ENCODE data around the gene FAM72D.
"Not testable (repeated sequence)": the region's sequence is repeated elsewhere in the genome, so short reads cannot be mapped to it uniquely, and the experiment has no call there.

Gene FAM72D

GRCh38 chr1:145095284-145096057, at the start of gene FAM72D, which contains the start of gene SRGAP2B:
FAM72D (plus strand) TSS chr1:145095974; CDS start chr1:145096848, 874 bp downstream.
SRGAP2B (minus strand) TSS chr1:145095328; CDS start chr1:145092901, 2,427 bp downstream.
- not testable (repeated sequence) for DNase-seq

- DNase-seq: not testable (repeated sequence)
Measured at GRCh38 chr1:145047553-145047952, 48.2 kb upstream of the FAM72D start.

- not testable (repeated sequence) for DNase-seq
Measured at GRCh38 chr1:145048181-145048856, 47.5 kb upstream of the FAM72D start.

GRCh38 chr1:145052019-145052776, 43.6 kb upstream of the FAM72D start:
- not testable (repeated sequence) for DNase-seq

GRCh38 chr1:145053428-145053827, 42.3 kb upstream of the FAM72D start:
- DNase-seq: not testable (repeated sequence)

- not testable (repeated sequence) for DNase-seq
Measured at GRCh38 chr1:145055217-145055760, 40.5 kb upstream of the FAM72D start.

DNA sequence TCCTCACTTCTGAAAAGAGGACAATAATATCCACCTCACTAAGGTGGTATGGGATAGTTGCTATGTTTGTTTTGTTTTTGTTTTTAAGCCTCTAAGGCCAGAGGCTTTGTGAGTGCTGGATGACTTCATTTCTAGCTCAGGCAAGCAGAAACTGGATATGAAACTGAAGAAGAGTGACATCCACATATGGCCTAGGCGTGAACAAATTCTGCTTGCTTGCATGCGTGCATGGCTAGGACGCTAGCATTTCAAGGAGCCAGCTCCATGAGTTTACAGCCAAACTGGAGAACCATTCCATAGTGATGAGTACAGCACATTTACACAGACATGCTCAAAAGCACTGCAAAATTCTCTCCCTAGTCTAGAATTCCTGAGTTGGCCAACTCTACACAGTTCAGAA, 37.6 kb upstream of the FAM72D start:
- not testable (repeated sequence) for DNase-seq

- not testable (repeated sequence) for DNase-seq
Measured at GRCh38 chr1:145063285-145063684, 32.5 kb upstream of the FAM72D start.

GRCh38 chr1:145063941-145064648, 31.7 kb upstream of the FAM72D start:
- not testable (repeated sequence) for DNase-seq

GRCh38 chr1:145065194-145065826, 30.5 kb upstream of the FAM72D start:
- DNase-seq: not testable (repeated sequence)

GRCh38 chr1:145066486-145066885, 29.3 kb upstream of the FAM72D start:
- not testable (repeated sequence) for DNase-seq

DNA sequence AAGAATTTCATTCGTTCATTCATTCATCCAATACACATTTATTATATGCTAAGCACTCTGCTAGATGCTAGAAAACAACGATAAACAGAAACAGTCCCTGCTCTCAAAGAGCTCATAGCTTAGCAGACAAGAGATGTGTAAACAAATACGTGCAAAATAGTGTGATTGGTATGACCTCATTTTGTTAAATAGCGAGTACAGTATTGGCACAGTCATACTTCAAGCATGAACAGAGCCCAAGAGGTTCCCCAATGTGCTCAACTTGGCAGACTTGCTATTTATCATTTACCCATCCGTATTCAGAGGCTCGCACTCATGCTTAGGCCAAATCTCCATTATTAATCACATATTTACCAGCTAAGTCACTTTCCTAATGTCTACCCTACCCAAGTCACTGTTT, 24.2 kb upstream of the FAM72D start:
- DNase-seq: not testable (repeated sequence)

GRCh38 chr1:145074021-145074559, 21.7 kb upstream of the FAM72D start:
- DNase-seq: not testable (repeated sequence)

DNA sequence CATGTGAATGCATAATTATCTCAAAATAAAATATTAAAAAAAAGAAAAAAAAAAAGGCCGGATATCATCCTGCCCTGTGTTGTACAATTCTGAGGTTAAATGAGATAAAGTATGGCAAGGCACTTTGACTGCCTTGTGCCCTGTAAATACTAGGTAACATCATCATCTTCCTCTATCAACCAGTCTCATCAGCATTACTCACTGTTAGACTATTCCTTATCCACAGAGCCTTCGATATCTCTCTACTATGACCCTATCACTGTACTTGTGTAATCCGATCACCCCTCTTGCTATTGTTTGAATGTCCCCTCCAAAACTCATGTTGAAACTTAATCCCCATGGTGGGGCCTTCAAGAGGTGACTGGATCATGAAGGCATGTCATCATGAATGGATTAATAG, 18.9 kb upstream of the FAM72D start:
- not testable (repeated sequence) for DNase-seq

- not testable (repeated sequence) for DNase-seq
Measured at GRCh38 chr1:145077872-145078786, 17.6 kb upstream of the FAM72D start.

GRCh38 chr1:145078787-145079370, 16.9 kb upstream of the FAM72D start:
- DNase-seq: not testable (repeated sequence)

DNA sequence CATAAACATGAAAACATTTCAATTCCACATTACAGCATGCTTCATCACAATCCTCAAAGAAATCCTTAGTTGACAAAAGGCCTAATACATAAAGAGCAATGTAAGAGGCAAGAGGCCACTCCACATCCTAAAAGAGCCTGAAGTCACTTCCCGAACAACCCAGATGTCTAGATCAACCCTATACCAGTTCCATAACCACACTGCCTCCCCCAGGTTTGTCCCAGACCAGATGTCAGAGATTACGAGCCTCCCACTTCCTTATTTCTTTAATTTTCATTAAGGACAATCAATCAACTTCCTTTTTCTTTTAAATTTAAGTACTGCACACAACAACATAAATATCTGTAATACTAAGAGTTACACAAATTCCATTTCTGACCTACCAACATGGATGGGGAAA, 16.0 kb upstream of the FAM72D start:
- not testable (repeated sequence) for DNase-seq

DNA sequence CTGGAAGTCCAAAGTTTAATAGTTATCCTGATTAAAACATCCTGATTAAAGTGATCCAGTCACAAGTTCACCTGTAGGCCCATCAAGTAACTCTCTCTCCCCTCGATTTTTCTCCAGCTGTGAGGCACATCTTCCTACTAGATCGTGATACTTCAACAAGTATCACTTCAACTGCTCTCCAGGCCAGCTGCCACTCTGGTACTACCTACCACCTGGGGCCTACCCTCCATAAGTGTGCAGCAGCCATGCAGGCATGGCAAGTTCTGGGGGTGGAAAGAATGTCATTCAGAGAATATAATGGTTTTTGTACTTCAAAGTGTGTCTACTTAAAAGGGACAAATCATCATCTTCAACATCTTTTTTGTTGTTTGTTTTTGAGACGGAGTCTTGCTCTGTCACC, 15.6 kb upstream of the FAM72D start:
- DNase-seq: not testable (repeated sequence)

- DNase-seq: not testable (repeated sequence)
Measured at GRCh38 chr1:145082483-145083255, 13.1 kb upstream of the FAM72D start.

All from stimulated activated CD4-positive, alpha-beta T cell treated with anti-CD3 and anti-CD28 coated beads, Interleukin-4, amount 100 ng/mL, for 1 hour (primary cell).